Measurements from ENCODE around the gene ROPN1L. TPM values are rescaled to one million over a fixed set of nuclear protein-coding genes. Genes with fewer than 3 reads are reported as not detected.

The ROPN1L gene
- total and polyA plus RNA-seq, 2 of the 4 experiments (the other 2 are of a cell fraction), result 0.34 to 0.36 TPM

- POLR2A ChIA-PET (ENCODE audit: unreplicated experiment), result no interaction called here
- Histone ChIP-seq H3K4ac (ENCODE audit: low read depth, low read length) (no peak overlapping the region), H3K56ac (ENCODE audit: extremely low read depth, insufficient read depth, low read length) (no peak overlapping the region), H3K14ac (replicated peaks; ENCODE audit: low read depth, low read length) (no peak overlapping the region), H2AFZ (replicated peaks; ENCODE audit: low read length, poor library complexity) (no peak overlapping the region), H2BK5ac (ENCODE audit: low read depth, low read length, poor library complexity, severe bottlenecking) (no peak overlapping the region), H2BK15ac (ENCODE audit: low read depth, low read length) (no peak overlapping the region), H4K8ac (ENCODE audit: low read depth in 2 of 2, low read length in 2 of 2) (no peak overlapping the region), H2AK9ac (replicated peaks; ENCODE audit: low read depth, low read length, poor library complexity) (no peak overlapping the region), H3K4me1 (ENCODE audit: control insufficient read depth, insufficient read depth, low read length) (no peaks in the 10 kb centered on the region), H3K27me3 (ENCODE audit: control insufficient read depth, insufficient read depth, low read length) (no peaks in the 10 kb centered on the region), H4K91ac (ENCODE audit: insufficient read depth, low read depth, low read length) (no peak overlapping the region), H3K36me3 (ENCODE audit: control insufficient read depth, insufficient read depth, low read length) (peaks cover 33% of the 10 kb centered on the region), H3K23ac (ENCODE audit: low read depth, low read length) (no peak overlapping the region), H3K4me3 (ENCODE audit: insufficient read depth, low read depth, low read length) (no peak overlapping the region), H3K9me3 (ENCODE audit: control insufficient read depth, insufficient read depth, low read length) (no peaks in the 10 kb centered on the region), H4K20me1 (ENCODE audit: insufficient read depth, low read length) (0 out of 2 replicates have a peak, but pooled peaks cover 3% of the 10 kb centered on the region), H3K79me1 (ENCODE audit: low read depth in 1 of 2, low read length in 2 of 2) (peaks cover 21 to 39% of the 10 kb centered on the region in 2 experiments), H2BK20ac (ENCODE audit: low read depth, low read length) (no peak overlapping the region), H3K4me2 (ENCODE audit: low read depth, low read length) (no peak overlapping the region), H3K9ac (ENCODE audit: low read depth, low read length) (no peak overlapping the region), H3K18ac (ENCODE audit: low read depth, low read length) (no peak overlapping the region), H4K5ac (ENCODE audit: low read depth, low read length) (no peak overlapping the region), H3K9me1 (ENCODE audit: insufficient read depth, low read length) (peaks cover 4% of the 10 kb centered on the region; the same call in 1 of the 2 replicates), H2BK120ac (ENCODE audit: low read depth, low read length) (no peak overlapping the region), H3K27ac (ENCODE audit: insufficient read depth, low read length) (no peak overlapping the region), H2AK5ac (ENCODE audit: low read depth, low read length) (no peak overlapping the region)
- 100% methylated on average over 1 of the region's 3 CpGs; no CpG with 5 or more reads in 1 of the 2 experiments for WGBS, 2 experiments (ENCODE audit: extremely low coverage in 2 of 2, insufficient read length in 1 of 2)
- TF ChIP-seq, protein P1, sequence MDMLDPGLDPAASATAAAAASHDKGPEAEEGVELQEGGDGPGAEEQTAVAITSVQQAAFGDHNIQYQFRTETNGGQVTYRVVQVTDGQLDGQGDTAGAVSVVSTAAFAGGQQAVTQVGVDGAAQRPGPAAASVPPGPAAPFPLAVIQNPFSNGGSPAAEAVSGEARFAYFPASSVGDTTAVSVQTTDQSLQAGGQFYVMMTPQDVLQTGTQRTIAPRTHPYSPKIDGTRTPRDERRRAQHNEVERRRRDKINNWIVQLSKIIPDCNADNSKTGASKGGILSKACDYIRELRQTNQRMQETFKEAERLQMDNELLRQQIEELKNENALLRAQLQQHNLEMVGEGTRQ (IDR thresholded peaks at IDR 0.05; ENCODE audit: low read depth, low read length), result no peak
- no peak for TF ChIP-seq SMC3 (IDR thresholded peaks at IDR 0.05; ENCODE audit: low read depth, low read length)
- no peak for TF ChIP-seq CHD1 (IDR thresholded peaks at IDR 0.05; ENCODE audit: low read depth, low read length)
- no peak for TF ChIP-seq MXI1 (IDR thresholded peaks at IDR 0.05; ENCODE audit: borderline replicate concordance, low read depth, low read length)
- TF ChIP-seq, protein P2, sequence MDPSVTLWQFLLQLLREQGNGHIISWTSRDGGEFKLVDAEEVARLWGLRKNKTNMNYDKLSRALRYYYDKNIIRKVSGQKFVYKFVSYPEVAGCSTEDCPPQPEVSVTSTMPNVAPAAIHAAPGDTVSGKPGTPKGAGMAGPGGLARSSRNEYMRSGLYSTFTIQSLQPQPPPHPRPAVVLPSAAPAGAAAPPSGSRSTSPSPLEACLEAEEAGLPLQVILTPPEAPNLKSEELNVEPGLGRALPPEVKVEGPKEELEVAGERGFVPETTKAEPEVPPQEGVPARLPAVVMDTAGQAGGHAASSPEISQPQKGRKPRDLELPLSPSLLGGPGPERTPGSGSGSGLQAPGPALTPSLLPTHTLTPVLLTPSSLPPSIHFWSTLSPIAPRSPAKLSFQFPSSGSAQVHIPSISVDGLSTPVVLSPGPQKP (IDR thresholded peaks at IDR 0.05; ENCODE audit: borderline replicate concordance, low read depth, low read length), result no peak
- TF ChIP-seq CEBPB (IDR thresholded peaks at IDR 0.05; ENCODE audit: low read depth, low read length), result no peak
- TF ChIP-seq RCOR1 (IDR thresholded peaks at IDR 0.05; ENCODE audit: insufficient replicate concordance, low read length), result no peak
- no peak for TF ChIP-seq MAFK (IDR thresholded peaks at IDR 0.05; ENCODE audit: low read depth, low read length)
- no peak for TF ChIP-seq NFE2L2 (IDR thresholded peaks at IDR 0.05; ENCODE audit: low read depth, low read length)
- TF ChIP-seq RAD21 (IDR thresholded peaks at IDR 0.05; ENCODE audit: low read length), result no peak
- TF ChIP-seq POLR2A (IDR thresholded peaks at IDR 0.05; ENCODE audit: low read depth, low read length), result no peak
- TF ChIP-seq RFX5 (IDR thresholded peaks at IDR 0.05; ENCODE audit: low read depth, low read length), result no peak
- no peak for TF ChIP-seq FOS (IDR thresholded peaks at IDR 0.05; ENCODE audit: low read depth, low read length)
- no peak for TF ChIP-seq BHLHE40 (IDR thresholded peaks at IDR 0.05; ENCODE audit: low read depth, low read length)
- TF ChIP-seq MAZ (IDR thresholded peaks at IDR 0.05; ENCODE audit: borderline replicate concordance, low read depth, low read length), result no peak
- TF ChIP-seq, protein P3, sequence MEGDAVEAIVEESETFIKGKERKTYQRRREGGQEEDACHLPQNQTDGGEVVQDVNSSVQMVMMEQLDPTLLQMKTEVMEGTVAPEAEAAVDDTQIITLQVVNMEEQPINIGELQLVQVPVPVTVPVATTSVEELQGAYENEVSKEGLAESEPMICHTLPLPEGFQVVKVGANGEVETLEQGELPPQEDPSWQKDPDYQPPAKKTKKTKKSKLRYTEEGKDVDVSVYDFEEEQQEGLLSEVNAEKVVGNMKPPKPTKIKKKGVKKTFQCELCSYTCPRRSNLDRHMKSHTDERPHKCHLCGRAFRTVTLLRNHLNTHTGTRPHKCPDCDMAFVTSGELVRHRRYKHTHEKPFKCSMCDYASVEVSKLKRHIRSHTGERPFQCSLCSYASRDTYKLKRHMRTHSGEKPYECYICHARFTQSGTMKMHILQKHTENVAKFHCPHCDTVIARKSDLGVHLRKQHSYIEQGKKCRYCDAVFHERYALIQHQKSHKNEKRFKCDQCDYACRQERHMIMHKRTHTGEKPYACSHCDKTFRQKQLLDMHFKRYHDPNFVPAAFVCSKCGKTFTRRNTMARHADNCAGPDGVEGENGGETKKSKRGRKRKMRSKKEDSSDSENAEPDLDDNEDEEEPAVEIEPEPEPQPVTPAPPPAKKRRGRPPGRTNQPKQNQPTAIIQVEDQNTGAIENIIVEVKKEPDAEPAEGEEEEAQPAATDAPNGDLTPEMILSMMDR (conservative IDR thresholded peaks at IDR 0.05; ENCODE audit: low read depth, low read length), result no peak
- in situ Hi-C loops (cut with MboI; ENCODE audit: low sequenced_read_pairs), result no loop called here
- dilution Hi-C loops (cut with HindIII; ENCODE audit: low sequenced_read_pairs, unreplicated experiment), result no loop called here
- BruUV-seq (replicated peaks), result no TSS peak
- intact Hi-C loops (cut with micrococcal nuclease), result no loop called here
- no peak for DNase-seq
- ATAC-seq (ENCODE audit: low read depth), result no peak
- CTCF ChIA-PET, result interaction anchor here (1.0 kb wide), 1 partner anchor 123 kb away, joined by 3 read pairs; no protein-coding TSS in a partner anchor
Observed at GRCh38 chr5:10406651-10407050, 35.0 kb upstream of the ROPN1L start.
